Measurements from ENCODE around the gene CYP46A1.
"Not testable (repeated sequence)": the region's sequence is repeated elsewhere in the genome, so short reads cannot be mapped to it uniquely, and the experiment has no call there.

The CYP46A1 gene

DNA sequence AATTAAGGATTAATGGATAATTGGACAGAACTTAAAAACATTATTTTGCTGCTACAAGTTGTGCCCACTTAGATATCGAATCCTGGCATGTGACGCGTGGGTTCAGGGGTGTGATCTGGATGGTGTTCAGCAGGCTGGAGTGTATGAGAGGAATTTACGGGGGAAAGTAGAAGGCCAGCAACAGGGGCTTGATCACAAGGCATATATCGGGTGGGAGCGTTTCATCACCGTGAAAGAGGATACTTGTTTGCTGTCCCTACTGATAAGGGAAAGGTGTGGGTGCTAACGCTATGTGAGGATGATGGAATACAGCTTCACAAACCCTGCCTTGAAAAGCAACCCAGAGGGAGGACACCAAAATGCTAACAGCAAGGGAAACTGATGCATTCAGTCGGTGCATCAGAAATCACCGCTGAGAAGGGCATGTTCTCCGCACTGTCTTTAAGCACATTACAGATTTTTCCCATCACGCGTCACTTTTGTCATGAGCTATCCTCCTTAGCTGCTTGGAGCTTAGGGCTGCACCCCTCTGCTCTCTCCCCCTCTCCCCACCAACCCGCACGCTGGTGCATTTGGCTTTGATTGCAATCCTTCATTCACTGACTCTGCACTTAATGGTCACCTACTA, 25.8 kb upstream of the CYP46A1 start:
- no peak for DNase-seq

DNA sequence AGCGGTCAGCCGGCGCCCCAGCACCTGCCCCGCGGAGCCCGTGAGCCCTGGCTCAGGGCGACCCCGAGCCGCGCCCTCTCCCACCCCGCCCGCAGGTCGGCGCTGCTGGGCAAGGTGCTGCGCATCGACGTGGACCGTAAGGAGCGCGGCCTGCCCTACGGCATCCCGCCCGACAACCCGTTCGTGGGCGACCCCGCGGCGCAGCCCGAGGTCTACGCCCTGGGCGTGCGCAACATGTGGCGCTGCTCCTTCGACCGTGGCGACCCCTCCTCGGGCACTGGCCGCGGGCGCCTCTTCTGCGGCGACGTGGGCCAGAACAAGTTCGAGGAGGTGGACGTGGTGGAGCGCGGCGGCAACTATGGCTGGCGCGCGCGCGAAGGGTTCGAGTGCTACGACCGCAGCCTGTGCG, 24.8 kb upstream of the CYP46A1 start:
- no peak for DNase-seq

DNA sequence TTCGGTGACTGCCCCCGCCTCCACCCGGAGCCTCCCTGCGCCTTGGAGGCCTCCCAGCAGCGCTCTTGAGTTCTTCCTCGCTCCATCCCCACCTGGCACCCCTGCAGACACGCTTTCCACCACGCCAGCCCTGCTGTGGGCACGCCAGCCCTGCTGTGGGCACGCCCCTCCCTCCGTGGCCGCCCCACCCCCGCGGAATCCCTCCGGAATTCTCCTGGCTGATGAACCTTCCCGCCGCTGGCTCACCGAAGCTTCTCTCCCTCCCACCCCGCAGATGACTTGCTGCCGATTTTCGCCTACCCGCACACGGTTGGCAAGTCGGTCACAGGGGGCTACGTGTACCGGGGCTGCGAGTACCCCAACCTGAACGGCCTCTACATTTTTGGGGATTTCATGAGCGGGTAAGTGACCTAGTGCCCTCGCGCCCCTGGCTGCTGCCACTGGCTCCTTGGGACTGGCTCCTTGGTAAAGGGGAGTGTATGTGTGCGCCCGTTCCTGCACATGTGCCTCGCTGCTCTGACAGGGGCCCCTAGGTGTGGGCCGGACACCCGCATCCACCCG, 24.0 kb upstream of the CYP46A1 start:
- DNase-seq: no peak

DNA sequence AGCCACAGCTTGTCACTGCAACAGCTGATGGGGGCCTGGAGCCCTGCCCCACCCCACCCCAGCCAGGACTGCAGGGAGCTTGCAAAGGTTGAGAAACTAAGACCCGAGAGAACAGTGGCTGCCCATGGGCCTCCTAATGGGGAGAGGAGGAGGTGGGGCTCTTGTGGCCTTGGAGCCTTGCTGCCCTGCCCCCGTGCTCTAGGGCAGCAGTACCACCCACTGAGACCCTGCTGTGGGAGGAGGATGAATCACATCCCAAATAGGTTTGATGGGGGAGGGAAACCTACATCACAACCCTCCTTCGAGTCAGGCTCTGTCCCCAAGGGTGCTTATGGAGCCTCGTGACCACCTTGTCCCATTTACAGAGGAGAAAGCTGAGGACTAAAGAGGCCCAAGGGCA, 23.3 kb upstream of the CYP46A1 start:
- no peak for DNase-seq

DNA sequence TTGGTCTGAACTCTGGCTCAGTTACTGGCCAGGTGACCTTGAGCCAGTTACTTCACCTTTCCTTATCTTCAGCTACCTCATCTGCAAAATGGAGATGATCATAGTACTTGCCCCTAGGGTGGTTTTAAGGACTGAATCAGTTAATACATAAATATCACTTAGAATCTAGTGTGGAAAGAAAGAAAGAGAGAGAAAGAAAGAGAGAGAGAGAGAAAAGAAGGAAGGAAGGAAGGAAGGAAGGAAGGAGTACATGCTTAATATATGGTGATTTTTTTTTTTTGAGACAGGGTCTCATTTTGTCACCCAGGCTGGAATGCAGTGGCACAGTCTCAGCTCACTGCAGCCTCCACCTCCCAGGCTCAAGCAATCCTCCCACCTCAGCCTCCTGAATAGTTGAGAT, 22.9 kb upstream of the CYP46A1 start:
- not testable (repeated sequence) for DNase-seq

DNA sequence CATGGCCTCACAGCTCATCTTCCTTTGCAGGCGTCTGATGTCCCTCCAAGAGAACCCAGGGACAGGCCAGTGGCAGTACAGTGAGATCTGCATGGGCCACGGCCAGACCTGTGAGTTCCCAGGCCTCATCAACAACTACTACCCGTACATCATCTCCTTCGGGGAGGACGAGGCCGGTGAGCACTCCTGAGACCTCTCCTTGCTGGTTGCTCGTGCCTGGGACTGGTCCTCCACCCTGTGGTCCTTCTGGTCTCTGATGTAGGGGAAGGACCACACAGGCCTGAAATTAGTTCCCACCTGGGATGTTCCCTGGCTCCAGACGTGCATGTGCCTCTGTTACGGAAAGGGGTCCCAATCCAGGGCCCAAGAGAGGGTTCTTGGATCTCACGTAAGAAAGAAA, 21.3 kb upstream of the CYP46A1 start:
- DNase-seq: no peak

DNA sequence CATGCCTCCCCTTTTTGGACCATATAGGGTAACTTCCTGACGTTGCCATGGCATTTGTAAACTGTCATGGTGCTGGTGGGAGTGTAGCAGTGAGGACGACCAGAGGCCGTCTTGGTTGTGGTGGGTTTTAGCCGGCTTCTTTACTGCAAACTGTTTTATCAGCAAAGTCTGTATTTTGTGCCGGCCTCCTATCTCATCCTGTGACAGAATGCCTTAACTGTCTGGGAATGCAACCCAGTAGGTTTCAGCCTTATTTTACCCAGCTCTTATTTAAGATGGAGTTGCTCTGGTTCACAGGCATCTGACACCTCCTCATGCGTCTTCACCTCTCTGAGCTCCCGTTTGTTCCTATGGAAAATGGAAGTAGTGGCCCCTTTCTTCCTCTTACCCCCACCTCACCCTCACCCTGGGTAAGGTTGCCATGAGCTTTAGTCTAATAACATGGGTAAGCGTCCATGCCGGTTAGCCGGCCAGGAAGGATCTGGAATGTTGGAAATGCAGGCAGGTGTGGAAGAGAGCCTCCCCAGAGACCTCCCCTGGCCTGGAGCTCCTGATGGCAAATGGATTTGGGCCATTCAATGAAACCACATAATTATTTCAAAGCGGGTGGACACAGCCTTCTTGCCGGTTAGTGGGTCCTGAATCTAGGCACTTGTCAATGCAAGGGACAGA, 20.6 kb upstream of the CYP46A1 start:
- DNase-seq: no peak

DNA sequence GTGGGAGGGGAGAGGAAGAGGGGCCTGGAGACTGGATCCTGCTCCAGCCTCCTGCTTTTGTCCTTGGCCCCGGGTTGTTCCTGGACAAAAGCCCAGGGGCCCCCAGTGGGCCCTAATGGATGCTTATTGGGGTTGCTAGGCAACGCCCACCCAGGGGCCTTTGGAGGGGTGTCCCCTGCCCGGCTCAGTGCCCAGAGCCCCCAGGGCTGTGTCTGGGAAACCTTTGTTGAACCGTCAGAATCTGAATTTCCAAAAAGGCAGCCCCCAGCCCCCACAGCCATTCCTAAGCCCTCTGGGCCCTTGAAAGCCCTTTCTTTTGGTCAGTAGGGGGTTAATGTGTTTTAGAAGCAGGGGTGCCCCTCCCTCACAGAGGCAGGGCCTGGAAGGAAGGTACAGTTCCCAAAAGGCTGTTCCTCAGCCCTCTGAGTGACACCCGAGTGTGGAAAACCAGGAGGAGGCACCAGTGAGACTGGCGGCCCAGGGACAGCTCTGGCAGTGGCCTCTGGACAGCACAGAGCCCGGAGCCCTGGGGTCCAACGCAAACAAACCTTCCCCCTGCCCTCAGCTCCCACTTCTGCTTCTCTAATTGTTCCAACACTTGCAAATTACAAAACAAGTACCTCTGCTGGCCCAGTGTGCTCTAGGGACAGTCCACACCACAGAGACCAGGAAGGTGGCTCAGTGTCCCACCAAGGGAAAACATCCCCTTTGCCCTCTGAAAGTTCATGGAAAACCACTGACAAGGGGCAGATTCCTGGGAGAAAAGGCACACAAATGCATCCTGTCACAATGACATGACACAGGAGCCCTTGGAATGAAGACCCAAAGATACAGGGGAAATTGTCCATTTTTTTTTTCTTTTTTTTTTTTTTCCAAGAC, 19.8 kb upstream of the CYP46A1 start:
- no peak for DNase-seq

DNA sequence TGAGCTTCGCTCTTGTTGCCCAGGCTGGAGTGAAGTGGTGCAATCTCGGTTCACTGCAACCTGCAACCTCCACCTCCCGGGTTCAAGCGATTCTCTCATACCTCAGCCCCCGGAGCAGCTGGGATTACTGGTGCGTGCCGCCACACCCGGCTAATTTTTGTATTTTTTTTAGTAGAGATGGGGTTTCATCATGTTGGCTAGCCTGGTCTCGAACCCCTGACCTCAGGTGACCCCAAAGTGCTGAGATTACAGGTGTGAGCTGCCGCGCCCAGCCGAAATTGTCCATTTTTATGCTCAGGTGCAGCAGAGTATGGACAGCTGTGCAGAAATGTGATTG, 19.2 kb upstream of the CYP46A1 start:
- DNase-seq: no peak

DNA sequence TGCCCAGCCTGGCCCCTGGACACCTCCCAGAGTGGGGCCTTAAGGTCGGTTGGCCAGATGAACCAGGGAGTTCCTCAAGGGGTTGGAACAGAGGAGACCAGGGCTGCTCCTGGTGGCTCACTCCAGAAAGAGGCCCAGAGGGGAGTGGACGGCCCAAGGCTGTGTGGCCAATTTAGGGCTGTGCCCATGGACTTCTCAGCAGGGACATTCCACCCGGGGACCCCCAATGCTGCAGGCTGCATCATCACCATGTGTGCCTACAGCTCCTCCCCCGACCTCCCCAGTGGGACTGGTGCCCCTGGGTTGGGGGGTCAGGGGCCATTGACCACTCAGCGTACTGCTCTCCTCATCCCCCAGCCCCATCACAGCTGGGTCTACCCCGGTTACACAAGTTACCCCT, 17.6 kb upstream of the CYP46A1 start:
- DNase-seq: no peak

DNA sequence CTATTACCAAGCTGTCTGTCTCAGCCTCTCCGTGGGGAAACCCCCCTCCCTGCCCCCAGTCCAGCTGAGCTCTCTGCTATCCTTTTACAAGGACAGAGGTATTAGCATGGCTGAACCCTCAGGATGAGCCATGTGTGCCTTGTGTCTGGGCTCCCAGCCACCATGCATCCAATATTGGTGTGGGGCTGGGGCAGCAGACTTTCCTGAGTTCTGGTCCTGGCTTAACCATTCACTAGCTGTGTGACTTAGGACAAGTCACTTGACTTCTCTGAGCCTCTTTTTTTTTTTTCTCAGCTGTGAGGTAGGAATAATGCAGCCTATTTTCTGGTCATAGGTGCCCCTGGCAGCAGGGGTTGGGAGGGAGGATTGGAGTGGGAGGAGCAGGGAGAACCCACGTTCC, 17.1 kb upstream of the CYP46A1 start:
- DNase-seq: no peak

DNA sequence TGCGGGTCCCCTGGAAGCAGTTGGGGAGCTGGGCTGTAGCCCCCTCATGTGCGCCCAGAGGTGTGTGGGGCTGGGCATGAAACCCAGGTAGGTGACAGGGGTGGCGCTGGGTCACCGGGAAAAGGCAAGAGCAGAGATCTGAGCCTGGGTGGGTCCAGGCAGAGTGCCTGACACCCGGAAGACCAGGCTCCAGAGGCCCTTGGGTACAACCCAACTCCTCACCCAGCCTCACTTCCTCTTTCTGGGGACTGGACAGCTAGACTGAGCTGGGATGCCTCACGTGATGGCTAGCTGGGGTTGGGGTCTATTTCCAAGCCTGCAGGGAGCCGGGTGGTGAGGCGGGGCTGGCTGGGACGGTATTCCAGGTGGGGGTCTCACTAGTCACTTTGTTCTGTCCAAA, 16.3 kb upstream of the CYP46A1 start:
- peak; percentile 64 for DNase-seq

DNA sequence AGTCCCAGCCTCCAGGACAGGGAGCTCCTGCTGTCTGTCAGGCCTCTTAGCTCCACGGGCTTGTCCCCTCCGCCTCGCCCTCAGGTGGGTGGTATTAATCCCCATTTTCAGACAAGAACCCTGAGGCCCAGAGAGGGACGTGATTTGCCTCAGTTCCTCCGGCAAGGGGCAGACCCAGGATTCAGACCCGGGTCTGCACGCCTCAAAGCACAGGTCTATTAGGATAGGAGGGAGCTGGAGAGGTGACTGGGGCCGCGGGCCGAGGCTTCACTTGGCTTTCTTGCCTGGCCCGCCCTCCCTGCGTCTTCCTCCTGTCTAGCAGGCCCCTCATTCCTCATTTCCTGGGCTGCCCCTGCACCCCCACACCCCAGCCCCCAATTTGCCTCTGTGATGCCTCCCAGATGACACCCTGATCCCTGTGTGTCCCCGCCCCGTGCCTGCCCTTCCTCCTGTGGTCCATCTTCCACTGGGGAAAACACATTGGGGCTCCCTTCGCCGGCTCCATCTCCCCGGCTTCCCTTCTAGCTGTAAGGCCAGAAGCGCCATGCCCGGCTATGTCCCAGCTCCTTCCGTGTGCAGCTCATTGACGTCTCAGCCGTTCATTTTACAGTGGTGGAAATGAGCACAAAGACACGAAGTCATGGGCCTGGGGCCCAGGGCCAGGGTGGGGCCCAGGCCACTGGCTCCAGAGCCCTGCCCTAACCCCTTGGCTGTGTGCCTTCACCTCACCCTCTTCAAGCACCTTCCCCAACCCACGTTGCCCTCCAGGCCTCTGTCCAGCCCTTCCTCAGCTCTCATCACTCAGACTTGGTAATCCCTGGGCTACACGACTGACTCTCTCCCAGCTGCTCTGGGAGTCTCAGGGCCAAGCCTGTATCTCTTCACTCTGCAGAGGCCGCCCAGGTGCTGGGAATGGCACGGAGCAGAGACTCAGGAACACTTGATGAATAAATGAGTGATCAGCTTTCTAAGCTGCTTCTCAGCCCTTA, 15.5 kb upstream of the CYP46A1 start:
- no peak for DNase-seq

DNA sequence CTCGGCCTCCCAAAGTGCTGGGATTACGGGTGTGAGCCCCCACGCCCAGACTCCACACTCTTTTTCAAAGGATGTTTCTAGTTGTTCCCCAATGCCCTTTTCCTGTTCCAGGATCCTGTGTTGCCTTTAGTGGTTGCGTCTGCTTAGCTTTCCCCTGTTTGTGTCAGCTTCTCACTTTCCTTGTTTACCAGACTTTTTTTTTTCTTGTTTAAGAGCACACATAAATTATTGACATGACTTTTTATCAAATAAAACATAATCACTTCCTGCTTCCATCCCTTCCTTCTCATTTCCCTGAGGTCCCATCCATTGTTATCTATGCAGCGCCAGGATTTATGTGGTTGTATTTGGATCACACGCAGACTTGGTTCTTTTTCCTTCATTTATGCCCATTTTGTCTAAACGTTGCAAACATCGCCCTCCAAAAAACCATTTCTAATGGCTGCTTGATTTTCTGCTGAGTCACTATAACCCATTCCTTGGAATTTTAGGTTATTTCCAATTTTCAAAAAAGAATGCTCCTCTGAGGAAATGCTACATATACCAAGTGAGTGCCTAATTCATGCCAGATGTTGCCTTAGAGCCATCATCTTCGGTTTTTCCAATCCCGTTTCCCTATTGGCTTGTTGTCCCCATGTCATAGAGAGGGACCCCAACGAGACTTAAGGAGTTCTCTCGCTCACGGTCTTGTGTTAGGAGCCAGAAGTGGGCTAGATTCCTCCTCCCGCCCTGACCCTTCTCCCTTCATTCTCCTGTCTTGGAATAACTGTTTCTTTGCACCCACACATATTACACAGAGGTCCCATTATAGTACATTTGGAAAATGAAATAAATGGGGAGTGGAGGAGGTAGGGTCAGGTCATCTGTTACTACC, 13.5 kb upstream of the CYP46A1 start:
- DNase-seq: no peak

DNA sequence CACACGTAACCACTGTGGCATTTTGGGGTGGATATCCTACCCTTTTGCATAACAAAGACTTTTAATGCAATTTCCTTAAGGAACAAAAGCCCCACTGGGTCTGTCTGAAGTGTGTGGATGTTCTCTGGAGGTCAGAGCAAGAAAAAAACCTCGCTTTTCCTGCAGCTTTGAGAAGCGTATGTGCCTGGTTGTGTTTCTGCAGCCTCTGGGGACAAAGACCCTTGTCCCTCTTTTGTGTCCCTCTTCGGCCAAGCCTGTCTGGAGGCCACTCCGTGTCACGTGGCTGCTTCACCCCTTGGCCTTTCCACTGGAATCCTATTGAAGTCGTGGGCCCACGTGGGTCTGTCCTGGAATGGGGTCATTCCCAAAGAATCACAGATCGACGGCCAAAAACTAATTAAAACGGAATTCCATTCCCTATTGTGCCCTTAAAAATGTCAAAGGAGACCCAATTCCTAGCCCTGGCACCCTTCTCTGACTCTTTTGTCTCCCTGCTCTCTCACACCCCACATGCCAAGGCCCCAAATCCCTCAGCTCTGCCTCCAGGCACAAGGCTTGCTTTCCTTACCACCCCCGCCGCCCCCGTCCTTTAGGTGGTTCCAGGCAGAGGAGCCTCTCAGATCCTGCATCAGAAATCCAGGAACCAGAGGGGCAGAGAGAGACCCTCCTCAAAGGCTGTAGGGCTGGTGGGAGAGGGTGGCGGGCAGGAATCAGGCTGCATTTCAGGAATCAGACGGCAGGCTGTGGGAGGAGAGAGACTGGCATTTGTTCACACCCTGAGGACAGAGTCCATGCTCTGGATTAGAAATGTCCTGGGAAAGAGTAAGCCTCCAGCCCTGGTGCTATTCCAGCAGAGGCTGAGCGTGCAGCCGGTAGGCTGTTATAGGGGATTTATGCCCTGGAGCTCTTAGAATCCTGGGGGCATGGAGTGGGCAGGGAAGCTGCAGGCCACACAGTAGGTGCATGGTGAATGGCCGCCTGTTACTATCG, 12.6 kb upstream of the CYP46A1 start:
- DNase-seq: no peak

DNA sequence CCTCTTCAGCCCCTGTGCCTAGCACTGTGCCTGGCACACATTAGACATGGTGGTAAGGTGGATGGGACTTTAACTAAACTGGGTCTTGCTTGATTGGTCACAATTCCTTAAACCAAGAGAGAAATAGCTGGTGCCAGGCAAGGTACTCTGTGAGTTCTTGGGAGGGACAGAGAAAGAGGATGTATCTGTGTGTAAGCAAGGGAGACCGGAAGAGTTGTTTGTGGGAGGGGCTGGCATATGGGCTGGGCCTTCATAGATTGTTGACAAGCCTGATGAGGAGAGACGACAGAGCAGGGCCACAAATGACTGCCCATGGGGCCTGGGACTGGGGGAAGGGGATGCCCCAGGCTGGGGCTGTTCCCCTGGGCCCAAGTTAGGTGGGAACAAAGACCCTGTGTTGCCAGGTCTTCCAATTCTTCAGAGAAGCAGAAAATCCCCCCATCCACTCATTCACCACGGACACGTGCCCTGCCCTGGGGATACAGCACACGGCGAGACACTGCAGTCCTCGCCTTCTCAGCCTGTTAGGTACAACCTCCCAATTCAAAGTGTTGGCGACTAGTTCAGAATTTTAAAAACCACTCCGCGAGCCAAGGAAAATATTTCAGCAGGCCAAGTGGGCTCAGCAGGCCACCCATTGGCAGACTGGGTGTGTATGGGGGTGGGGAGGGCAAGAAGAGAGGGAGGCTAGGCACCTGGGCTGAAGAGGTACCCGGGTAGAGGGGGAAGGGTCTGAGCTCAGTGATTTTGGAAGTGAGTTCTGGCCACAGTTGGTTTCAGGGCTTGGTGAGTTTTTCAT, 11.4 kb upstream of the CYP46A1 start:
- DNase-seq: peak; percentile 63

DNA sequence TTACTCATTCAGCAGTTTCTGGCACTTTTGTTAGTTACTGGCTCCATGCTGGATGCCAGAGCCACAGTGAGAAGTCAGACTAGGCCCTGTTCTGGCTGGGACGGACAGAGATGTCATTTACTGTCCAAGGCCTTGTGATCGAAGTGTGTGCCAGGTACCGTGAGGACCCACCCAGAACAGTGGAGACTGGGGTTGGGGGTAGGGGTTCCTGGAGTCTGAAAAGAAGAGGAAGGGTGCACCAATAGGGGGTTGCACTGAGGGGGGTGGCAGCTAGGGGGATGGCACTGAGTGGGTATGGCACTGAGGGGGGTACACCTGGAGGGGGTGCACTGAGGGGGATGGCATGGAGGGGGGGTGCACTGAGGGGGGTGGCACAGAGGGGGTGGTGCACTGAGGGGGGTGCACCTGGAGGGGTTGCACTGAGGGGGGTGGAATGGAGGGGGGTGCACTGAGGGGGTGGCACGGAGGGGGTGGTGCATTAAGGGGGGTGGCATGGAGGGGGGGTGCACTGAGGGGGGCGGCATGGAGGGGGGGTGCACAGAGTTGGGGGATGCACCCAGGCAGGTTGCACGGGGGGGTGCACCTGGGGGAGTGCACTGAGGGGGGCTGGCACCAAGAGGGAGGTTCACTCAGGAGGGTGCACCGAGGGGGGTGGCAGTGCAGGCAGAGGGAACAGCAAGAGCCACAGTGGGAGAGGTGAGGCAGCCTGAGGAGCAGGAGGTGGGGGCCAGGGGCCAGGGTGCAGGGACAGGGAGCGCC, 10.6 kb upstream of the CYP46A1 start:
- DNase-seq: no peak

DNA sequence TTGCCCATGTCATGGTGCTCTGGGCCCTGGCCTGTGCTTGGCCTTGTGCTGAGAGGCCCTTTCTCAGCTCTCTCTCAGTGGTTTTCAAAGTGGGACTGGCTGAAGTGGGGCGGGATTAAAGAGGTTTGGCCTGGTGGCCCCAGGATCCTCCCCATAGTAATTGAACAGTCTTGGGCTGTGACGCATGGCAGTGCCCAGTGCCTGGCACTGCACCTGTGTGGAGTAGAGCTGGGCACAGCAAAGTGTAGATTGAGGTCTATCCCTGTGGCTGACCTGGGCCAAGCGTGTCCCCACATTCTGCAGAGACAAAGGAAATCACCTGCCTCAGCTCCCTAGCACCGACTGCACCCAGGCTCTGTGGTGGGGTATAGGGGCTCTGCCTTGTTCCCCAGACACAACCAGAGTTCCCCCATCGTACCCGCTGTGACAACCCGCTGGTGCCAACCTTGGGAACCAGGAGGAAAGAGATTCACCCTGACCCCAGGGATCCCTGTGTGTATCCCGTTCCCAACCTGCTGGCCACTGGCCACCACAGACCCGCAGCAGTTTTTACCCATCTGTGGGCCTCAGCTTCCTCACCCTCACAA, 9.9 kb upstream of the CYP46A1 start:
- no peak for DNase-seq

Data from MV-4-11 (cell line).